ENCODE results near the gene RAB11B.

DNA sequence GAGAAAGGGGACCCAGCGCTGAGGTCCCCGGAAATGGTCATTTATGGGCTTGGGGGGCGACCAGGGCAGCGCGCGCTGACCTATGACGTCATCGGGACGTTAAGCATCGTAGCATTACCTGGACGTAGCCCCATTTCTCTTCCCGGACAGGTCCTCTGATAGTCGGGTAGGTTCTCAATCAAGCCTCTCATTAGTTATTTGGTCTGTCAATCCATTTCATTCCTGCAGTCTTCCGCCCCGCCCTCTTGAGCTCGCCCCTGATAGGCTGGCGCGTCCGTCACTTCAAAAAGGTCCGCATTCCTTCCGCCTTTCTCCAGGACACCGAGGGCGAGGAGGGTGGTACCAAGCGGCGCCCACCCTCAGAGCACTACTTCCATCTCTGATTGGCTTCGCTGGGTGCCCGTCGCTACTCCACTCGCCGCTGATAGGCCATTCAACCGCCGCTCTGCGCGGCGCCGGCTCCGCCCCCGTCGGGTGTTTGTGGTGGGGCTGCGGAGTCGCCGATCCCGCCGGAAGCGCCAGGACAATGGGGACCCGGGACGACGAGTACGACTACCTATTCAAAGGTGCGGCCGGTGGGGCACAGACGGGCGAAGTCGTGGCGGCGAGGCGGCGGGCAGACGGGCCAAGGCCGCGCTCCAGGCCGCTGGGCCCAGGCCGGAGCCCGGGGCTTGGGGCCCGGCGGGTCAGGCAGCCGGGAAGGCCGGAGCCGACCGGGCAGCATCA is at the start of gene RAB11B:
- TF ChIP-seq MEIS1 (CRISPR knock-in tag; IDR thresholded peaks at IDR 0.05; ENCODE audit: borderline replicate concordance): no peak
- no peak for TF ChIP-seq ZNF556 (CRISPR knock-in tag; IDR thresholded peaks at IDR 0.05; ENCODE audit: borderline replicate concordance)
- TF ChIP-seq DPF2 (CRISPR knock-in tag; IDR thresholded peaks at IDR 0.05; ENCODE audit: borderline replicate concordance, low read depth): no peak
- TF ChIP-seq, protein P1, sequence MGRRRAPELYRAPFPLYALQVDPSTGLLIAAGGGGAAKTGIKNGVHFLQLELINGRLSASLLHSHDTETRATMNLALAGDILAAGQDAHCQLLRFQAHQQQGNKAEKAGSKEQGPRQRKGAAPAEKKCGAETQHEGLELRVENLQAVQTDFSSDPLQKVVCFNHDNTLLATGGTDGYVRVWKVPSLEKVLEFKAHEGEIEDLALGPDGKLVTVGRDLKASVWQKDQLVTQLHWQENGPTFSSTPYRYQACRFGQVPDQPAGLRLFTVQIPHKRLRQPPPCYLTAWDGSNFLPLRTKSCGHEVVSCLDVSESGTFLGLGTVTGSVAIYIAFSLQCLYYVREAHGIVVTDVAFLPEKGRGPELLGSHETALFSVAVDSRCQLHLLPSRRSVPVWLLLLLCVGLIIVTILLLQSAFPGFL (CRISPR knock-in tag; IDR thresholded peaks at IDR 0.05): no peak
- TF ChIP-seq, protein P2, sequence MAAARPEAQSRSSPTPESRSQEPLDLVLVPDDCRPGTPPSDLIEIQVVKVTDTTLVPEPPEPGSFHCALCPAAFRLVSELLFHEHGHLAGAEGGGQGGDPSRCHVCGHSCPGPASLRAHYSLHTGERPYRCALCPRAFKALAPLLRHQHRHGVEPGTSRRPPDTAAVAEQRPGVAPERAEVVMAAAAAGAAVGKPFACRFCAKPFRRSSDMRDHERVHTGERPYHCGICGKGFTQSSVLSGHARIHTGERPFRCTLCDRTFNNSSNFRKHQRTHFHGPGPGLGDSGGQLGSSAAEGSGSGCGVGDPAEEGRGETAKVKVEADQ (CRISPR knock-in tag; IDR thresholded peaks at IDR 0.05; ENCODE audit: borderline replicate concordance): no peak
- TF ChIP-seq HNF4A (CRISPR knock-in tag; IDR thresholded peaks at IDR 0.05): no peak
- TF ChIP-seq, protein P3, sequence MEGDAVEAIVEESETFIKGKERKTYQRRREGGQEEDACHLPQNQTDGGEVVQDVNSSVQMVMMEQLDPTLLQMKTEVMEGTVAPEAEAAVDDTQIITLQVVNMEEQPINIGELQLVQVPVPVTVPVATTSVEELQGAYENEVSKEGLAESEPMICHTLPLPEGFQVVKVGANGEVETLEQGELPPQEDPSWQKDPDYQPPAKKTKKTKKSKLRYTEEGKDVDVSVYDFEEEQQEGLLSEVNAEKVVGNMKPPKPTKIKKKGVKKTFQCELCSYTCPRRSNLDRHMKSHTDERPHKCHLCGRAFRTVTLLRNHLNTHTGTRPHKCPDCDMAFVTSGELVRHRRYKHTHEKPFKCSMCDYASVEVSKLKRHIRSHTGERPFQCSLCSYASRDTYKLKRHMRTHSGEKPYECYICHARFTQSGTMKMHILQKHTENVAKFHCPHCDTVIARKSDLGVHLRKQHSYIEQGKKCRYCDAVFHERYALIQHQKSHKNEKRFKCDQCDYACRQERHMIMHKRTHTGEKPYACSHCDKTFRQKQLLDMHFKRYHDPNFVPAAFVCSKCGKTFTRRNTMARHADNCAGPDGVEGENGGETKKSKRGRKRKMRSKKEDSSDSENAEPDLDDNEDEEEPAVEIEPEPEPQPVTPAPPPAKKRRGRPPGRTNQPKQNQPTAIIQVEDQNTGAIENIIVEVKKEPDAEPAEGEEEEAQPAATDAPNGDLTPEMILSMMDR (CRISPR knock-in tag; IDR thresholded peaks at IDR 0.05): no peak
